ENCODE data around the gene CHIC1.
"Not testable (repeated sequence)": the region's sequence is repeated elsewhere in the genome, so short reads cannot be mapped to it uniquely, and the experiment has no call there.

The CHIC1 gene

GRCh38 chrX:73562984-73563737 lies at the start of gene CHIC1:
Gene CHIC1, plus strand, starts transcription at chrX:73563197. Its CDS starts 88 bp downstream, at chrX:73563285.
- DNase-seq (ENCODE audit: low spot score): no peak

GRCh38 chrX:73522823-73523222 lies 40.2 kb upstream of the CHIC1 start:
- not testable (repeated sequence) for DNase-seq (ENCODE audit: low spot score)

- DNase-seq (ENCODE audit: low spot score): no peak
Measured at GRCh38 chrX:73524906-73525305, 38.1 kb upstream of the CHIC1 start.

GRCh38 chrX:73525928-73526690 lies 36.9 kb upstream of the CHIC1 start:
- DNase-seq (ENCODE audit: low spot score): no peak

- not testable (repeated sequence) for DNase-seq (ENCODE audit: low spot score)
Measured at GRCh38 chrX:73531655-73532054, 31.3 kb upstream of the CHIC1 start.

GRCh38 chrX:73556159-73556558 lies 6.8 kb upstream of the CHIC1 start:
- no peak for DNase-seq (ENCODE audit: low spot score)

- no peak for DNase-seq (ENCODE audit: low spot score)
Measured at GRCh38 chrX:73561801-73562200, 1.2 kb upstream of the CHIC1 start.

GRCh38 chrX:73562458-73562857 lies 539 bp upstream of the CHIC1 start:
- DNase-seq (ENCODE audit: low spot score): no peak

GRCh38 chrX:73563738-73564068 lies 706 bp downstream of the CHIC1 start:
- no peak for DNase-seq (ENCODE audit: low spot score)

GRCh38 chrX:73577361-73577760 lies 14.4 kb downstream of the CHIC1 start:
- peak; percentile 75 for DNase-seq (ENCODE audit: low spot score)

GRCh38 chrX:73581002-73581628 lies 18.1 kb downstream of the CHIC1 start:
- no peak for DNase-seq (ENCODE audit: low spot score)

- DNase-seq (ENCODE audit: low spot score): not testable (repeated sequence)
Measured at GRCh38 chrX:73597758-73598157, 34.8 kb downstream of the CHIC1 start.

- DNase-seq (ENCODE audit: low spot score): no peak
Measured at GRCh38 chrX:73615022-73615421, 52.0 kb downstream of the CHIC1 start.

GRCh38 chrX:73641669-73642068 lies 78.7 kb downstream of the CHIC1 start:
- DNase-seq (ENCODE audit: low spot score): not testable (repeated sequence)

- DNase-seq (ENCODE audit: low spot score): no peak
Measured at GRCh38 chrX:73647212-73647611, 84.2 kb downstream of the CHIC1 start.

- no peak for DNase-seq (ENCODE audit: low spot score)
Measured at GRCh38 chrX:73647632-73648322, 84.8 kb downstream of the CHIC1 start.

GRCh38 chrX:73661322-73661721 lies 98.3 kb downstream of the CHIC1 start:
- not testable (repeated sequence) for DNase-seq (ENCODE audit: low spot score)

- DNase-seq (ENCODE audit: low spot score): no peak
Measured at GRCh38 chrX:73668779-73669178, 105.8 kb downstream of the CHIC1 start.

GRCh38 chrX:73681408-73681807 lies 118.4 kb downstream of the CHIC1 start:
- DNase-seq (ENCODE audit: low spot score): no peak

GRCh38 chrX:73683236-73683859 lies 120.4 kb downstream of the CHIC1 start:
- DNase-seq (ENCODE audit: low spot score): no peak

- not testable (repeated sequence) for DNase-seq (ENCODE audit: low spot score)
Measured at GRCh38 chrX:73707014-73707413, 144.0 kb downstream of the CHIC1 start.

GRCh38 chrX:73728602-73729001 lies 165.6 kb downstream of the CHIC1 start:
- DNase-seq (ENCODE audit: low spot score): no peak
